Mesenchymal stem cell (in vitro differentiated cells and primary cell): ENCODE measurements around the gene RPL15.

Experiments used
- DNase-seq: peaks from one replicate; pipeline ENCODE4 v3.0.0-alpha.2; 2013
- H2AFZ ChIP-seq: one replicate; pipeline ENCODE4 v1.6.1; 2013; ENCODE audit warnings: low read depth, mild to moderate bottlenecking, control low read depth, inconsistent platforms, low read length, moderate library complexity
- H2AK5ac ChIP-seq: 2 replicates; pipeline ENCODE4 v1.6.1; 2013; ENCODE audit warnings: low read length, moderate library complexity, mild to moderate bottlenecking, inconsistent platforms; ENCODE audit not compliant: severe bottlenecking
- H2BK120ac ChIP-seq: one replicate; pipeline ENCODE4 v1.6.1; 2013; ENCODE audit warnings: low read depth, mild to moderate bottlenecking, inconsistent platforms, low read length, moderate library complexity
- H2BK12ac ChIP-seq, 2 experiments: one replicate each; pipeline ENCODE4 v1.6.1; 2013; ENCODE audit warnings: inconsistent platforms in 2 of 2, low read length in 2 of 2, mild to moderate bottlenecking in 2 of 2, moderate library complexity in 2 of 2, control low read depth in 1 of 2
- H2BK15ac ChIP-seq: one replicate; pipeline ENCODE4 v1.6.1; 2013; ENCODE audit warnings: mild to moderate bottlenecking, low read depth, inconsistent platforms; ENCODE audit not compliant: poor library complexity, severe bottlenecking
- H2BK5ac ChIP-seq: 2 replicates; pipeline ENCODE4 v1.6.1; 2013; ENCODE audit warnings: low read depth, mild to moderate bottlenecking, low read length, control low read depth, inconsistent platforms; ENCODE audit not compliant: poor library complexity, severe bottlenecking
- H3K14ac ChIP-seq, 2 experiments: one replicate each; pipeline ENCODE4 v1.6.1; 2013; ENCODE audit warnings: inconsistent platforms in 2 of 2, low read length in 2 of 2, control low read depth in 1 of 2, mild to moderate bottlenecking in 1 of 2, moderate library complexity in 1 of 2
- H3K18ac ChIP-seq, 2 experiments: one replicate each; pipeline ENCODE4 v1.6.1; 2013; ENCODE audit warnings: inconsistent platforms in 2 of 2, low read length in 2 of 2, control low read depth in 1 of 2, low read depth in 1 of 2, mild to moderate bottlenecking in 1 of 2
- H3K23ac ChIP-seq, 2 experiments: one replicate each; pipeline ENCODE4 v1.6.1; 2013; ENCODE audit warnings: inconsistent platforms in 2 of 2, low read length in 2 of 2, mild to moderate bottlenecking in 2 of 2, moderate library complexity in 2 of 2, control low read depth in 1 of 2
- H3K27ac ChIP-seq: 2 replicates; pipeline ENCODE4 v1.5.1; 2013; ENCODE audit warnings: mild to moderate bottlenecking, moderate library complexity, low read length, control low read depth, inconsistent platforms; ENCODE audit not compliant: poor library complexity, severe bottlenecking
- H3K27me3 ChIP-seq, 2 experiments: 2 replicates each; pipeline versions ENCODE4 v1.6.1 to v1.7.0; 2013; ENCODE audit warnings: low read length in 2 of 2, mild to moderate bottlenecking in 2 of 2, moderate library complexity in 2 of 2, control low read depth in 1 of 2, inconsistent platforms in 1 of 2; ENCODE audit not compliant: control insufficient read depth in 1 of 2, insufficient read depth in 1 of 2
- H3K36me3 ChIP-seq, 2 experiments: 2 replicates each; pipeline versions ENCODE4 v1.6.1 to v1.7.0; 2013; ENCODE audit warnings: low read length in 2 of 2, control low read depth in 1 of 2, inconsistent platforms in 1 of 2, low read depth in 1 of 2, mild to moderate bottlenecking in 1 of 2; ENCODE audit not compliant: insufficient read depth in 2 of 2, control insufficient read depth in 1 of 2
- H3K4ac ChIP-seq, 2 experiments: one replicate each; pipeline ENCODE4 v1.6.1; 2013; ENCODE audit warnings: inconsistent platforms in 2 of 2, low read length in 2 of 2, mild to moderate bottlenecking in 2 of 2, moderate library complexity in 2 of 2, control low read depth in 1 of 2, low read depth in 1 of 2
- H3K4me1 ChIP-seq: 2 replicates; pipeline ENCODE4 v1.6.1; 2013; ENCODE audit warnings: low read depth, low read length, control low read depth; ENCODE audit not compliant: control insufficient read depth, insufficient read depth
- H3K4me2 ChIP-seq: 2 replicates; pipeline ENCODE4 v1.6.1; 2013; ENCODE audit warnings: low read length, mild to moderate bottlenecking, inconsistent platforms; ENCODE audit not compliant: poor library complexity, severe bottlenecking
- H3K4me3 ChIP-seq, 2 experiments: 2 replicates each; pipeline versions ENCODE4 v1.5.1 to v1.7.0; 2013; ENCODE audit warnings: low read length in 2 of 2, mild to moderate bottlenecking in 2 of 2, control low read depth in 1 of 2, low read depth in 1 of 2; ENCODE audit not compliant: insufficient read depth in 1 of 2
- H3K79me1 ChIP-seq: replicated peaks from 2 replicates; pipeline ENCODE4 v1.6.1; 2013; ENCODE audit warnings: mild to moderate bottlenecking, control low read depth, low read length, inconsistent platforms; ENCODE audit not compliant: poor library complexity, severe bottlenecking
- H3K9ac ChIP-seq: 2 replicates; pipeline ENCODE4 v1.7.0; 2013; ENCODE audit warnings: mild to moderate bottlenecking, low read length, moderate library complexity
- H3K9me3 ChIP-seq: 2 replicates; pipeline ENCODE4 v1.7.0; 2013; ENCODE audit warnings: mild to moderate bottlenecking, low read length; ENCODE audit not compliant: control insufficient read depth
- H4K8ac ChIP-seq: one replicate; pipeline ENCODE4 v1.6.1; 2013; ENCODE audit warnings: inconsistent platforms, mild to moderate bottlenecking, low read length, moderate library complexity
- H4K91ac ChIP-seq: one replicate; pipeline ENCODE4 v1.6.1; 2013; ENCODE audit warnings: mild to moderate bottlenecking, low read length, inconsistent platforms
- WGBS: methylation state at CpG from one replicate; pipeline ENCODE4 v1.1.7; 2013; ENCODE audit warnings: mixed read lengths; 5-methylcytosine and 5-hydroxymethylcytosine counted together

Gene RPL15

GRCh38 chr3:23961913-23962312 is 45.0 kb downstream of the RPL15 start:
- H2BK12ac ChIP-seq = no peak overlapping the region
- H3K23ac ChIP-seq = no peak overlapping the region
- no peak overlapping the region for H3K4ac ChIP-seq
- H3K27ac ChIP-seq = no peak overlapping the region
- WGBS = 94% methylated on average over 5 of the region's 5 CpGs
- H2BK120ac ChIP-seq = no peak overlapping the region
- no peak overlapping the region for H3K4me2 ChIP-seq
- H3K14ac ChIP-seq = no peak overlapping the region
- H2BK5ac ChIP-seq = no peak overlapping the region
- peak overlapping the region; percentile 54 for H2AK5ac ChIP-seq
- H3K9me3 ChIP-seq = no peaks in the 10 kb centered on the region
- H2AFZ ChIP-seq = no peak overlapping the region
- no peaks in the 10 kb centered on the region for H3K27me3 ChIP-seq
- H3K4me3 ChIP-seq = no peak overlapping the region
- peaks cover 3% of the 10 kb centered on the region for H3K4me1 ChIP-seq
- no peak overlapping the region for H3K18ac ChIP-seq
- H4K8ac ChIP-seq = no peak overlapping the region
- no peak overlapping the region for H2BK15ac ChIP-seq
- peak overlapping the region; percentile 34 for H4K91ac ChIP-seq
- peaks cover 5 to 65% of the 10 kb centered on the region in 2 experiments for H3K36me3 ChIP-seq
- H3K79me1 ChIP-seq = peaks cover 4% of the 10 kb centered on the region
- no peak for DNase-seq
- H3K9ac ChIP-seq = no peak overlapping the region

- H2BK12ac ChIP-seq = no peak overlapping the region
- H3K9me3 ChIP-seq = no peaks in the 10 kb centered on the region
- H3K27ac ChIP-seq = no peak overlapping the region
- no peak overlapping the region for H3K4me2 ChIP-seq
- no peak overlapping the region for H4K91ac ChIP-seq
- H2BK5ac ChIP-seq = no peak overlapping the region
- no peak overlapping the region for H3K4me3 ChIP-seq
- H3K4me1 ChIP-seq = peaks cover 3% of the 10 kb centered on the region
- no peak overlapping the region for H4K8ac ChIP-seq
- no peak overlapping the region for H3K23ac ChIP-seq
- H3K79me1 ChIP-seq = peaks cover 9% of the 10 kb centered on the region
- no peak overlapping the region for H2AFZ ChIP-seq
- H2BK120ac ChIP-seq = no peak overlapping the region
- H3K27me3 ChIP-seq = no peaks in the 10 kb centered on the region
- H2BK15ac ChIP-seq = no peak overlapping the region
- WGBS = 73% methylated on average over 3 of the region's 3 CpGs
- H3K9ac ChIP-seq = no peak overlapping the region
- H3K4ac ChIP-seq = no peak overlapping the region
- DNase-seq = no peak
- H2AK5ac ChIP-seq = no peak overlapping the region
- H3K36me3 ChIP-seq = peaks cover 7 to 71% of the 10 kb centered on the region in 2 experiments
- H3K18ac ChIP-seq = no peak overlapping the region
- no peak overlapping the region for H3K14ac ChIP-seq
These were observed 47.8 kb downstream of the RPL15 start for GRCh38 chr3:23964537-23965235.

- Histone ChIP-seq H3K27me3 (no peaks in the 10 kb centered on the region), H3K27ac (no peak overlapping the region), H2AK5ac (no peak overlapping the region), H2BK120ac (no peak overlapping the region), H3K23ac (no peak overlapping the region), H3K18ac (no peak overlapping the region), H3K9ac (no peak overlapping the region), H3K4me1 (peaks cover 3% of the 10 kb centered on the region), H3K36me3 (peaks cover 7 to 66% of the 10 kb centered on the region in 2 experiments), H2BK12ac (no peak overlapping the region), H4K91ac (no peak overlapping the region), H3K79me1 (peaks cover 9% of the 10 kb centered on the region), H2AFZ (no peak overlapping the region), H3K4ac (no peak overlapping the region), H3K4me2 (no peak overlapping the region), H2BK15ac (no peak overlapping the region), H3K4me3 (no peak overlapping the region), H2BK5ac (no peak overlapping the region), H3K14ac (no peak overlapping the region), H3K9me3 (no peaks in the 10 kb centered on the region), H4K8ac (no peak overlapping the region)
- WGBS = 100% methylated on average over 1 of the region's 1 CpG
- no peak for DNase-seq
These were observed 49.4 kb downstream of the RPL15 start for GRCh38 chr3:23966328-23966727.

GRCh38 chr3:23968463-23969184 is 51.7 kb downstream of the RPL15 start:
- H4K8ac ChIP-seq = no peak overlapping the region
- H2AK5ac ChIP-seq = no peak overlapping the region
- H3K4me2 ChIP-seq = no peak overlapping the region
- H3K27me3 ChIP-seq = no peaks in the 10 kb centered on the region
- H2BK15ac ChIP-seq = no peak overlapping the region
- H3K4me3 ChIP-seq = no peak overlapping the region
- H2BK5ac ChIP-seq = no peak overlapping the region
- H3K18ac ChIP-seq = no peak overlapping the region
- peak overlapping the region; percentile 3 for H3K9ac ChIP-seq
- H3K4ac ChIP-seq = no peak overlapping the region
- peaks cover 2 to 66% of the 10 kb centered on the region in 2 experiments for H3K36me3 ChIP-seq
- no peak overlapping the region for H3K27ac ChIP-seq
- no peak overlapping the region for H2AFZ ChIP-seq
- H3K79me1 ChIP-seq = peaks cover 7% of the 10 kb centered on the region
- no peaks in the 10 kb centered on the region for H3K9me3 ChIP-seq
- H3K23ac ChIP-seq = no peak overlapping the region
- WGBS = 95% methylated on average over 5 of the region's 5 CpGs
- no peak overlapping the region for H2BK12ac ChIP-seq
- no peak overlapping the region for H2BK120ac ChIP-seq
- H3K14ac ChIP-seq = no peak overlapping the region
- no peak for DNase-seq
- H3K4me1 ChIP-seq = peaks cover 2% of the 10 kb centered on the region
- no peak overlapping the region for H4K91ac ChIP-seq
